ENCODE measurements around the gene ROCK2.

Gene ROCK2

DNA sequence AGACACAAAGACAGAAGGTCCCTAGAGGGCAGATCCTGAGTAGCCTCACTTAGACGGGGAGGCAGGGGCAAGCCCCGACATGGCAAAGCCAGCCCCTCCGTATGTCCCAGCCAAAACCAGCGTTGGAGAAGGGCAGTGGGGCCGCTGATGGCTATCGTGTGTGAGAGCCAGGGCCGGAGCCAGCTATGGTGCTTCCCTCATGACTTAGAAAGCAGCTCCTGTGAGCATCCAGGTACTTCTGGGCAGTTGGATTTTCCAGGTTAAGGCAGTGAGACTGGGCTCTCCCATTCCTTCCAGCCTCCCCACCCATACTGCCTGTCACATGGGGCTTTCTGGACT is 31.2 kb upstream of the ROCK2 start:
- no peak overlapping the region for H3K27ac Mint-ChIP-seq
- no peaks in the 10 kb centered on the region for H3K4me1 Mint-ChIP-seq (ENCODE audit: low read depth)
- H3K4me3 Mint-ChIP-seq, result no peak overlapping the region
- no peak for DNase-seq (ENCODE audit: low spot score)
- H3K9me3 Mint-ChIP-seq, result no peaks in the 10 kb centered on the region
- H3K27me3 Mint-ChIP-seq (ENCODE audit: low read depth), result no peaks in the 10 kb centered on the region
- no peaks in the 10 kb centered on the region for H3K36me3 Mint-ChIP-seq (ENCODE audit: low read depth)

DNA sequence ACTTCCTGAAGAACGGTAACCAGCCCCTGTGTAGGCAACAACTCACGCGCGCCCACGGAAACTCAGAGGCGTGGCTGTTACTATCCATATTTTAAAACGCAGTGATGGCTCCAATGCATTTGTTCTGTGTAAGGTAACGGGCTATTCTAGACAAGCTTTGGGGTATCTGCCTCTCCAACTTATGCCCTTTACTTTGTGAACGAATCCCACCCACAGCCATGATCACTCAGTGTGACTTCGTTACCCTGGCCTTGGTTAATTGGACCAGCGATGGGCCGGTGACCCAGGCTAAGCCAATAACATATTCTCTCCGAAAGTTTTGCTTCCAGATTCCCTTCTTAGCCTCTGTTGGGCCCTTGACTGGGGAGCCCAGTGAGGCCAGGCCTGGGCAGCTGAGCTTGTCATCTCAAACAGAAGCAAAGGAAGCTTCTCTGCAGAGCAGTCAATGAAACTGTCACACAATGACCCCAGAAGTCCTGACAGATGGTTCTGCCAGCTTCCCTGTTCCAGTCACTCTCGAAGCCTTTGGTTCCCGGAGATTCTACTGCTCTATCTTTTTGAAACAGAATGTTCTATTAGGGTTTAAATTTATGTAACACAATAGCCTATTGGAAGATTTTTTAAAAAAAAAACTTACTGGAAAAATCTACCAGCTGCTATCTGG is 30.7 kb upstream of the ROCK2 start:
- no peaks in the 10 kb centered on the region for H3K27me3 Mint-ChIP-seq (ENCODE audit: low read depth)
- H3K36me3 Mint-ChIP-seq (ENCODE audit: low read depth), result no peaks in the 10 kb centered on the region
- H3K27ac Mint-ChIP-seq, result no peak overlapping the region
- H3K4me3 Mint-ChIP-seq, result no peak overlapping the region
- H3K4me1 Mint-ChIP-seq (ENCODE audit: low read depth), result no peaks in the 10 kb centered on the region
- no peaks in the 10 kb centered on the region for H3K9me3 Mint-ChIP-seq
- no peak for DNase-seq (ENCODE audit: low spot score)

DNA sequence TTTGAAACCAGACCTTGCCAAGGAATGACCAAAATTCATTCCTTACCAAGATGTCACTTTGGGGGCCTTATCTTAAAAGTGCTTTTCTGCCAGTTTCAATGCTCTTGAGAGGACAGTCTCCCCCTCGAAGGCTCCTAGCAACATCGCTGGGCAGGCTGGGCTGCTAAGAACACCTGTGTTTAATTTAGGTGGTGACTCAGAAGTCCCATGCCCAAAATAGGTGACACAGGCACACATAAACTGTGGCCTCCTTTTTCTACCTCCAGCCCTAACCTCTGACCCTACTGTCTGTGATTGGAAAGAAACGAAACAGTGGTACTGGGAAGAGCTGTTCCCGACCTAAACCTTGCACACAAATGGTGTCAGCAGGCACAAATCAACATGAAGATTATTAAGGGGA is 28.7 kb upstream of the ROCK2 start:
- no peaks in the 10 kb centered on the region for H3K27me3 Mint-ChIP-seq (ENCODE audit: low read depth)
- no peaks in the 10 kb centered on the region for H3K9me3 Mint-ChIP-seq
- no peaks in the 10 kb centered on the region for H3K36me3 Mint-ChIP-seq (ENCODE audit: low read depth)
- H3K4me3 Mint-ChIP-seq, result no peak overlapping the region
- H3K4me1 Mint-ChIP-seq (ENCODE audit: low read depth), result no peaks in the 10 kb centered on the region
- H3K27ac Mint-ChIP-seq, result no peak overlapping the region
- DNase-seq (ENCODE audit: low spot score), result no peak

DNA sequence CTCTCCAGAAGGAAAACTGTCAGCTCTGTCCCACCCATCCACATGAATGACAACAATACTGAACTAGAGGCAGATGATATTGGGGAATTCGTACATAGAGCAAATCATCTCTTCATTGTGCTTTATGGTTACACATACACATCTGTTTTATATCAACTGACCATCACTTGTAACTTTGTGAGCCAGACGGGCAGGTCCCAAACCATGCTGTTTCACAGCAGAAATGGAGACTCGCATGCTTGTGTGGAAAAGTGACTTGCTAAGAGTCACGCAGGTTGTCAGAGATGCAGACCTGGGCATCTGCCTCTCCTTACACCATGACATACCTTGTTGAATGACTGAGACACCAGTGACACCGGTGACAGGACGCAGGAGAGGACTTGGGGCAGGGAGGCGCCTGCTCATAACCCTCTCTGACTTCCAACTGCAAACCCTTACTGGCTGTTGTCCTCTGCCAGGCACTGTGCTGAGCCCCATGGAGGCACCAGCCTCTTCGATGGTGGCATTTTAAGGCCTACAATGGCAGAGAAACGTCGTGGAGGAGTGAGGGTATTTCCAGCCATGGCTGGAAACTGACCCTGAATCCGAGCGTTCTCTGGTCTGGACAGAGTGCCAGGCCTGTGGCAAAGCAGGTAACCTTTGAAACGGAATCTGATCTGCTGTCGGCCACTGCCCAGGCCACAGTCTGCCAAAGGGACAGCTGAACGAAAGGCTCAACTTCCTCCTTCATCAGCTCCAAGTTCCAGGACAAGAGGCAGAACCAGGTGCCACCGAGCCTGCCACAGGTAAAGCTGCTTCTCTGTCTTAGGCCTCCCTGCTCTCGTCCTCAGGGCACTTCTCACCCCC is 26.9 kb upstream of the ROCK2 start:
- H3K4me1 Mint-ChIP-seq (ENCODE audit: low read depth), result no peaks in the 10 kb centered on the region
- H3K27me3 Mint-ChIP-seq (ENCODE audit: low read depth), result no peaks in the 10 kb centered on the region
- no peak for DNase-seq (ENCODE audit: low spot score)
- no peak overlapping the region for H3K4me3 Mint-ChIP-seq
- no peak overlapping the region for H3K27ac Mint-ChIP-seq
- H3K36me3 Mint-ChIP-seq (ENCODE audit: low read depth), result no peaks in the 10 kb centered on the region
- H3K9me3 Mint-ChIP-seq, result no peaks in the 10 kb centered on the region

DNA sequence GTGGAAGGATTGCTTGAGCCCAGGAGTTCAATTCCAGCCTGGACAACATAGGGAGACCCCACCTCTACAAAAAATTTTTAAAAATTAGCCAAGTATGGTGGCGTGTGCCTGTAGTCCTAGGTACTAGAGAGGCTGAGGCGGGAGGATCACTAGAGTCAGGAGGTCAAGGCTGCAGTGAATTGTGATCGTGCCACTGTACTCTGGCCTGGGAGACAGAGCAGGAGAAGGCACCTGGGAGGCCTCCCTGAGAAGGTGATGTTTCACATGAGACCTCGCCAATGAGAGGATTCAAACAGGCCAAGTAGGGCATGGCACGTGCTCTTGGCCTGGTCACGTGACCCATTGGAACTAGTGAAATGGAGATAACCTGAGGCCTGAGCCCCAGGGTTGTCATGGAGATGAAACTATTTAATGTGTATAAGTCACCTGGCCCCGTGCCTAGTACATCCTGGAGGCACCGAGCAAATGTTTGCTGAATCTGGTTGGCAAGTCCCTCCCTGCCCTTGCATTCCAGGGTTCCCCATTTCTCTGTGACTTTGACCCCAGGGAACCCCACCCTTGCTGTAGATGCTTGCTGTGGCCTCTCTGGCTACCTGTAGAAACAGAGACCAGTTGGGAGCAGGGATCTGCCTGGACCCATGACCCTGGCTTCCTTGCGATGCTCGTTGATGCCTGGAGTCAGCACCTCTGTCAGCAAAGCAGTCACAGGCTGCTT is 26.1 kb upstream of the ROCK2 start:
- no peaks in the 10 kb centered on the region for H3K9me3 Mint-ChIP-seq
- no peaks in the 10 kb centered on the region for H3K36me3 Mint-ChIP-seq (ENCODE audit: low read depth)
- H3K4me3 Mint-ChIP-seq, result no peak overlapping the region
- DNase-seq (ENCODE audit: low spot score), result no peak
- H3K27ac Mint-ChIP-seq, result no peak overlapping the region
- H3K4me1 Mint-ChIP-seq (ENCODE audit: low read depth), result no peaks in the 10 kb centered on the region
- H3K27me3 Mint-ChIP-seq (ENCODE audit: low read depth), result no peaks in the 10 kb centered on the region

DNA sequence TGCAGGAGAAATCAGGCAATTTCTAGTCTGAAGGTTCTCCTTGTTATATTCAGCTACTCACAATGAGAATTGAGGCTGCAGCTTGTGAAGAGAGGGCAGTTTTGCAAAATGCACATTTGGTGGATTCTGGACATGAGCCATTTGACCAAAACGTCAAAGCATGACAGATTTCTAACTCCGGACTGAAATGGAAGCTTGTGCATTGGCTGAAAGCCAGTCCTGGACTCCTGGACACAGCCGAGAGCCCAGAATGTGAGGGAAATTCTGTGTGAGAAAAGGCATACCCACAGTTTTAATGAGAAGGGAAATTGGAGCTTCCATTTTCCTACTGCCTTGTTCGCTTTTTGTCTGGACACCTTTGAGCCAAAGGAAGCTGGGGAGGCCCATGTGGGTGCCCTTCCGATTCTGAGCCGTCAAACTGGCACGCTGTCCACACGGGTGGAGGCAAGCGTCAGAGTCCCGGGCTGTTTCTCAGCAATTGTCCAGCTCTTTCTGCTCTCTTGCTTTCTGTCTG is 23.7 kb upstream of the ROCK2 start:
- Mint-ChIP-seq H3K27ac (no peak overlapping the region), H3K27me3 (ENCODE audit: low read depth) (no peaks in the 10 kb centered on the region), H3K4me3 (no peak overlapping the region), H3K4me1 (ENCODE audit: low read depth) (no peaks in the 10 kb centered on the region), H3K36me3 (ENCODE audit: low read depth) (no peaks in the 10 kb centered on the region), H3K9me3 (no peaks in the 10 kb centered on the region)
- no peak for DNase-seq (ENCODE audit: low spot score)

DNA sequence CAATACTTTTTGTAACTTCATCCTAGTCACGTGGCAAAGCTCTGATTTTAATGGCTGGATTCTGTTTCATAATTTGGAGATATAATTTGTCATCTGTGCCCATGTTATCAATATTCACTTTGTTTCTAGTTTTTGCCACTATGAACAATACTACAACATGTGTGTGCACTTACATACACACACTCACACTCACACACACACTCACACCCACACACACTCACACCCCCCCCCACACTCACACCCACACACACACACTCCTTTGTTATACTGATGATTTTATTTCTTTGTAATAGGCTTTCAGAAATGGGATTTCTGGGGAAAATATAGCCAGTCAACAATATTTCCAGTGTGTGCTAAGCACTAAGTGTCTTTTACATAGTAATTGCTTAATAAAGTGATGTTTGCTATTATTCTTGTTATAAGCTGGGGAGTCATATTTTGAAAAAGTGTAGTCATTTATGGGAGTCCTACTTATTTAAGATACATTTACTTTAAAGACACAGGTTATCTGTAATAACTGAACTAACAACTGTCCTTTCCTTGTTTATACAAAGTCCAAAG is 22.8 kb upstream of the ROCK2 start:
- no peaks in the 10 kb centered on the region for H3K4me1 Mint-ChIP-seq (ENCODE audit: low read depth)
- H3K4me3 Mint-ChIP-seq, result no peak overlapping the region
- no peak for DNase-seq (ENCODE audit: low spot score)

DNA sequence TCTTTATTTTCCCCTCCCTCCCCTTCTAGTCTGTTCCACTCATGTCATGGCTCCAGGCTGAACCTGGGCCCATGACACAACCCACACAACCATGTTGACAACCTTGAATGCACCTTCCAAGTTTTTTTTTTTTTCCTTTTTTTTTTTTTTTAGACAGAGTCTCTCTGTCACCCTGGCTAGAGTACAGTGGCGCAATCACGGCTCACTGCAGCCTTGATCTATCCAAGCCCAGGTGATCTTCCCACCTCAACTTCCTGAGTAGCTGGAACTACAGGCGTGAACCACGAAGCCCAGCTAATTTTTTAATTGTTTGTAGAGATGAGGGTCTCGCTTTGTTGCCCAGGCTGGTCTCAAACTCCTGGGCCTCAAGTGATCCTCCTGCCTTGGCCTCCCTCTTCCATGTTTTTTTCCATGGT is 21.9 kb upstream of the ROCK2 start:
- Mint-ChIP-seq H3K36me3 (ENCODE audit: low read depth) (no peaks in the 10 kb centered on the region), H3K27ac (no peak overlapping the region), H3K4me1 (ENCODE audit: low read depth) (no peaks in the 10 kb centered on the region), H3K4me3 (no peak overlapping the region), H3K9me3 (no peaks in the 10 kb centered on the region), H3K27me3 (ENCODE audit: low read depth) (no peaks in the 10 kb centered on the region)
- no peak for DNase-seq (ENCODE audit: low spot score)

More for the DNA sequence above, 22.8 kb upstream of the ROCK2 start:
- H3K27me3 Mint-ChIP-seq (ENCODE audit: low read depth), result no peaks in the 10 kb centered on the region
- no peak overlapping the region for H3K27ac Mint-ChIP-seq
- no peaks in the 10 kb centered on the region for H3K9me3 Mint-ChIP-seq
- no peaks in the 10 kb centered on the region for H3K36me3 Mint-ChIP-seq (ENCODE audit: low read depth)

DNA sequence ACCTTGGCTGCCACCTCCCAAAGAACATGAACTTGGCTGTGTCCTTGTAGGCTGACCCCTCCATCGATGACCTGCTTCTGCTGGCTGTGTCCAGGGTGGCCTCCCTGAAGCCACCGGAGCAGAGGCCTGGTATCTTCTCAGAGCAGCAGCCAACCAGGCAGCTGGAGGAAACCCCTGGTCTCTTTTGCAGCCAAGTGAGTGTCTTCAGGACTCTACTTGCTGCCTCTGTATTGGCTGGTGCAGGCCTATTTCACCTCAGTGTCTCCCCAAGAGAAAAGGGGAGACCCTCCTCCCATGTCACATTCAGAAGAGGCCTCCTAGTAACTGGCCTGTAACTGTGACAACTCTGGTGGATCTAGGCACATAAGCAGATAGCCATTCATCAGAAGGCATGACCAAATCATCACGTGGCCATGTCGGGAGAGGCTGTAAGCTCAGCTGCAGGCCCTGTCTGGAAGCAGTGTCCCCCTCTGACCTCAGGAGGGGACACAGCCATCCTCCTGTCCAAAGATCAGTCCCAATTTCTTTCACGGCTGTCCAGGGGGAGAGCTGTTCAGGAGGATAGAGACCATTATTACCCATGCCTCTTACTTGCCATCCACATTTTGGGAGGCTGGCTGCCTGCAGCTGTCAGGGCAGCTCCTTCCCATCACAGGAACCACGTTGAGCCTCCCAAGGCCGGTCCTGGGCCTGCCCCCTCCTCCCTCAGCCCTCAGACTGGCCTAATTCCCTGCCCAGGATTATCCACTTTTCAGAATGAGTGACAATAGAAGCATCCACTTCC is 20.9 kb upstream of the ROCK2 start:
- Mint-ChIP-seq H3K4me1 (ENCODE audit: low read depth) (no peaks in the 10 kb centered on the region), H3K36me3 (ENCODE audit: low read depth) (no peaks in the 10 kb centered on the region), H3K27me3 (ENCODE audit: low read depth) (no peaks in the 10 kb centered on the region), H3K27ac (no peak overlapping the region), H3K4me3 (no peak overlapping the region), H3K9me3 (no peaks in the 10 kb centered on the region)
- DNase-seq (ENCODE audit: low spot score), result no peak

DNA sequence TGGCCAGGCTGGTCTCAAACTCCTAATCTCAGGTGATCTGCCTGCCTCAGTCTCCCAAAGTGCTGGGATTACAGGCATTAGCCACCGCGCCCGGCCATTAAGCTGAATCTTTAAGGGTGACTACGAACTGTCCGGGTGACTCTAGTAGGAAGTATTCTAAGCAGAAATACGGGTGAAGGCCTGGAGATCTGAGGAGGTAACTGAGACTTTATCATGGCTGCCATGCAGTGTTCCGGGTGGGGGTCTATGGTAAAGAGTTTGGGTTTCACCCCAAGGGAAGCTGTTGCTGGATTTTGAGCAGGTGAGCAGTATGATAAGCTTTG is 20.1 kb upstream of the ROCK2 start:
- H3K27ac Mint-ChIP-seq, result no peak overlapping the region
- H3K36me3 Mint-ChIP-seq (ENCODE audit: low read depth), result no peaks in the 10 kb centered on the region
- H3K9me3 Mint-ChIP-seq, result no peaks in the 10 kb centered on the region
- no peaks in the 10 kb centered on the region for H3K27me3 Mint-ChIP-seq (ENCODE audit: low read depth)
- no peak overlapping the region for H3K4me3 Mint-ChIP-seq
- no peak for DNase-seq (ENCODE audit: low spot score)
- H3K4me1 Mint-ChIP-seq (ENCODE audit: low read depth), result no peaks in the 10 kb centered on the region

DNA sequence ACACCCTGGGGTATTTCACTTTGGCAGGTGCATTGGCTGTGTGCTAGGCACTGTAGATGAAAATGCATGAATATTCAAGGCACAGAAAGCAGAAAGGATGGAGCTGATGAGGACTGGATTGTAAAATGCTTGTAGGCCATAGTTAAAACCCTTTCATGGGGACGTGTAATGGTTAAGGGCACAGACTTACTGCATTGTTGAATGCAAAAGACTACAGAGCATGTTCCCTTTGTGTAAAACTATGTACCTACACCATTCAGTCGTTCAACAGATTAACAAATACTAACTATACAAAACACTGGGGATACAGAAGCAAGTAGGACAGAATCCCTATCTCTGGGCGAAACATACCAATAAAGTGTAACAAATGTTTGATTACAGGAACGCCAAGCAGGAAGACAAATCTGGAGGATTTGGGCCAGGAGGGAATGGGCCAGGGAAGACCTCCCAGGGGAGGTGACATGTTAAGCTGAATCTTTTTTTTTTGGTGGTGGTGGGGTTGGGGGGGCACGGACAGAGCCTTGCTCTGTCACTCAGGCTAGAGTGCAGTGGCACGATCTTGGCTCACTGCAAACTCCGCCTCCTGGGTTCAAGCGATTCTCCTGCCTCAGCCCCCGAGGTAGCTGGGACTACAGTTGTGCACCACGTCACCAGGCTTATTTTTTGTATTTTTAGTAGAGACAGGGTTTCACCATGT is 19.6 kb upstream of the ROCK2 start:
- Mint-ChIP-seq H3K27me3 (ENCODE audit: low read depth) (no peaks in the 10 kb centered on the region), H3K4me3 (no peak overlapping the region), H3K9me3 (no peaks in the 10 kb centered on the region), H3K27ac (no peak overlapping the region), H3K36me3 (ENCODE audit: low read depth) (no peaks in the 10 kb centered on the region), H3K4me1 (ENCODE audit: low read depth) (no peaks in the 10 kb centered on the region)
- no peak for DNase-seq (ENCODE audit: low spot score)

DNA sequence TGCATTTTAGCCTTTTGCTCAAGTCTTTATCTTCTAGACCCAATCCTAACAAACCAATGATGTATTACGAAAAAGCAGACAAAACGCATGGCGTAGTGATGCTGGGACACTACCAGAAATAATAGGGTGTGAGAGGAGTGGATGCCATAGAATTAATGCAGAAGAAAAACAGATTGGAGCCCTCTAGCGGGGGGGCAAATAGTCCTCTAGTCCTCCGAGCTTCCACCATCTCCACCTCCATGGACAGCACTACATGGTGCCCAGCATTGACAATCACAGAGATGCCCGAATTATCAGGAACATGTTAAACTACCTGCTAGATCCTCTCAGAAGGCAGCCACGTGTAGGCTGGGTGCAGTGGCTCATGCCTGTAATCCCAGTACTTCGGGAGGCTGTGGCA is 15.4 kb upstream of the ROCK2 start:
- Mint-ChIP-seq H3K9me3 (no peaks in the 10 kb centered on the region), H3K4me1 (ENCODE audit: low read depth) (no peaks in the 10 kb centered on the region), H3K27ac (no peak overlapping the region), H3K36me3 (ENCODE audit: low read depth) (no peaks in the 10 kb centered on the region), H3K27me3 (ENCODE audit: low read depth) (no peaks in the 10 kb centered on the region), H3K4me3 (no peak overlapping the region)
- DNase-seq (ENCODE audit: low spot score), result no peak

DNA sequence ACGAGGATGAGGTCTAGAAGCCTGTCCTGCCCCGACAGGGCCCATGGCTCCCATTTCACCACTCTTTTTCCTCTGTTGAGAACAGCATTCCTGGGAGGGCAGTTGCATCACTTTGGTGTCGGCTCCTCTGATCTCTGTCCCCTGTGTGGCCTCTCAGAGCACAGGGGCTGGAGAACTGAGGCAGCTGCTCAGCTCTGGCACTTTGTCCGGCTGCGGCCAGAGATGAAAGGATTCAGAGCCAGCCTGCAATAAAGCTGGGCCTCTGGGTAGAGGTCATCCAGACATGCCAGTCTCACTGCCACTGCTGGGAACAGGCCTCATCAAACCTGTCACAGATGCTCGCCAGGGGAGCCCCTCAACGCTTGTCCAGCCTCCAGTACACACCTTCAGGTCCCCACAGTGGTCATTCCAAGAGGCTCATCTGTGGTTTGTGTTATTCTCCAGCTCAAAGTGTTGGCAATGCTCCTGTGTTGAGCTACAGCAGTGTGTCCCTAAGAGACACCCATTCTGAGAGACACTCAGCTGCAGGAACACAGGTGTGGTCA is 13.1 kb upstream of the ROCK2 start:
- H3K4me1 Mint-ChIP-seq (ENCODE audit: low read depth), result no peaks in the 10 kb centered on the region
- no peaks in the 10 kb centered on the region for H3K36me3 Mint-ChIP-seq (ENCODE audit: low read depth)
- no peak overlapping the region for H3K4me3 Mint-ChIP-seq
- no peaks in the 10 kb centered on the region for H3K9me3 Mint-ChIP-seq
- H3K27ac Mint-ChIP-seq, result no peak overlapping the region
- H3K27me3 Mint-ChIP-seq (ENCODE audit: low read depth), result peaks cover 8% of the 10 kb centered on the region
- DNase-seq (ENCODE audit: low spot score), result no peak
